Measurements from ENCODE around the gene MMP17.

DNA sequence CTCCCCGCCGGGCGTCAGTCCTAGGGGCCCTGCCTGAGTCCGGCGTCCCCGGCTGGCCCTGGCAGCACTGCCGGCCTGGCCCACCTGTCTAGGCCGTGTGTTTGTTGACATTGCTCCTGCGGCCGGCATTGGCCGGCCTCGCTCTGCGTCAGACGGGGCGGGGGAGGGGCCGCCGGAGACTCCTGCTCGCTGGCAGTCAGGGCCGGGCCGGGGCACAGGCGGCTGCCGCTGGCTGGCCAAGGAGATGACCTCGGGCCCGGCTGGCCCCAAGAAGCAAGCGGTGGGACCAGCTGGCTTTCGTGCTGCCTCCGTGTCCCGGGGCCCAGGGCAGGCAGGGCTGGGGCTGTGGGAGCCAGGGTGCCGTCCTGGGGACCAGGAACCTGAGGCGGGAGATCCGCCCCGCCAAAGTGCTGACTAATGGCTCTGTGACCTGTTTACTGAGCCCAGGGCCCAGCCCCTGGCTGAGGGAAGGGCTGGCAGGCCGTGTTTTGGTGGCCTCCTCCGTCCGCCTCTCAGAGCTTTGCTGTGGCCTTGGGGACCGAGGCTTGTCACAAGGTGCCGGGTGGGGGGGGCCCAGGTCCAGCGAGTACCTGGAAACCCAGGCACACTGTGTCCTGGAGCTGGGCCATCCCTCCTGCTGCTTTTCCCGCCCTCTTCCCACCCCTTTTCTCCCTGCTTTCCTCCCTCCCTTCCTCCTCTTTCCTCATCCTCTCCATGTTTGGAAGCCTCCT is 68.1 kb downstream of the MMP17 start:
- TF ChIP-seq CTCF (IDR thresholded peaks at IDR 0.05) (no peak), POLR2A (IDR thresholded peaks at IDR 0.05) (peak; percentile 82 to 85), POLR2AphosphoS5 (IDR thresholded peaks at IDR 0.05; ENCODE audit: insufficient read depth in 1 of 2, low read depth in 1 of 2) (peak; percentile 62 to 99)

Measured in vagina (tissue), 2 donors.